Measurements from ENCODE around the gene GMPR2. TPM values are rescaled to one million over a fixed set of nuclear protein-coding genes. Genes with fewer than 3 reads are reported as not detected.

Gene GMPR2
- total RNA-seq, 1 donor from 2014 or later = 40.8 TPM

GRCh38 chr14:24271134-24271833 is 38.6 kb downstream of the GMPR2 start, which contains the start of gene RABGGTA:
Gene RABGGTA, minus strand, starts transcription at chr14:24271597. Its CDS starts 482 bp downstream, at chr14:24271115.
- no peaks in the 10 kb centered on the region for H3K27me3 Mint-ChIP-seq (ENCODE audit: insufficient read depth)
- no peaks in the 10 kb centered on the region for H3K9me3 Mint-ChIP-seq
- H3K36me3 Mint-ChIP-seq (ENCODE audit: low read depth) = peaks cover 12% of the 10 kb centered on the region
- intact Hi-C loops (cut with micrococcal nuclease) = loop anchor here (1.0 kb wide), 8 partner anchors 28 to 171 kb away; partner anchors contain the start of genes CHMP4A, DHRS1, GMPR2 and IPO4
- peaks cover 52% of the 10 kb centered on the region for H3K4me1 Mint-ChIP-seq (ENCODE audit: low read depth)
- peak within 1 kb of the TSS; percentile 93 for H3K4me3 Mint-ChIP-seq
- DNase-seq (ENCODE audit: low spot score) = peak; percentile 87
- peak within 1 kb of the TSS; percentile 96 for H3K27ac Mint-ChIP-seq

DNA sequence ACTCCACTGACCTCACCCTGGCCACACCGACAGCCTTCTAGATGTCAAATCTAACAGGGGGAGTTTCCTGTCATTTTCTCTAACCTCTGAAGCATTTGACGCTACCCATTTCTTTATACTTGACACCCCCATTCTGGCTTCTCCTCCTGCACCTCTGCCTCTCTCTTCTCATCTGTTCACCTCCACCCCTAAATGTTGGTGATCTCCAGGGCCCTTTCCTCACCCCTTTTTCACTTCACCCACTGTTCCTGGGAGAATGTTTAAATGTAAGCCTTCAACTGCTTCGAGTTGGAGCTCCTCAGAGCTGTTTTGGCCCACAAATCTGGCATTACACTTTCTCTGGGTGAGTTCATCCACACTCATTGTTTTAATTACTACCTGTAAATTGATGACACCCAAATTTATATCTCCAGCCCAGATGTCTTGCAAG is 39.1 kb downstream of the GMPR2 start:
- Mint-ChIP-seq H3K9me3 (no peaks in the 10 kb centered on the region), H3K36me3 (ENCODE audit: low read depth) (peaks cover 6% of the 10 kb centered on the region), H3K4me1 (ENCODE audit: low read depth) (peaks cover 52% of the 10 kb centered on the region), H3K27ac (peak overlapping the region; percentile 86), H3K27me3 (ENCODE audit: insufficient read depth) (no peaks in the 10 kb centered on the region), H3K4me3 (peak overlapping the region; percentile 93)
- DNase-seq (ENCODE audit: low spot score) = no peak
- intact Hi-C loops (cut with micrococcal nuclease) = loop anchor here (1.0 kb wide), 8 partner anchors 27 to 170 kb away; partner anchors contain the start of genes CHMP4A, DHRS1, GMPR2 and IPO4

GRCh38 chr14:24272467-24272866 is 39.7 kb downstream of the GMPR2 start:
- Mint-ChIP-seq H3K9me3 (no peaks in the 10 kb centered on the region), H3K27me3 (ENCODE audit: insufficient read depth) (no peaks in the 10 kb centered on the region)

DNA sequence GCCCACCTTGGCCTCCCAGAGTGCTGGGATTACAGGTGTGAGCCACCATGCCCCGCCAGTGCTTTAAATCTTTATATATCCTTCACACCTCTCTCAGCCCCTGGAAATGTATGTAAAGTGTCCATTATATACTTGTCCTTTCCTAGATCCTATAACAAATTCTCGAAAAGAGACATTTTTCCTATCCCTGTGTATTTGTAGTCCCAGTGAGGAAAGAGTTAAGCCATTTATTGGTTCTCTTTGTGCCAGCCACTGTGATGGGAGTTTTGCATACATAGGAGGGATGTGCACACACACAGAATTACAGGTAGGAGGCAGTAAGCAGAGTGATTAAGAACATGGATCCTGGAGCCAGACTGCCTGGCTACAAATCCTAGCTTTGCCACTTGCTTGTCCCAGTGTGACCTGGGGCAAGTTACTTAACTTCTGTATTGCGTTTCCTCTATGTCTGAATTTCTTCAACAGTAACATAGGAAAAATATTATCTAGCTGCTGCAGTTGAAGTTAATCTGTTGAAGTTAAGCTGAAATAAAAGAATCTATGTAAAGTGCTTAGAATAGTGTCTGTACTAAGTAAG is 40.8 kb downstream of the GMPR2 start:
- intact Hi-C loops (cut with micrococcal nuclease) = no loop called here

More at GRCh38 chr14:24272467-24272866, 39.7 kb downstream of the GMPR2 start:
- Mint-ChIP-seq H3K27ac (peak overlapping the region; percentile 86), H3K4me3 (peak overlapping the region; percentile 93), H3K36me3 (ENCODE audit: low read depth) (no peaks in the 10 kb centered on the region), H3K4me1 (ENCODE audit: low read depth) (peaks cover 46% of the 10 kb centered on the region)
- intact Hi-C loops (cut with micrococcal nuclease) = no loop called here
- no peak for DNase-seq (ENCODE audit: low spot score)

GRCh38 chr14:24274101-24274543 is 41.4 kb downstream of the GMPR2 start:
- no peaks in the 10 kb centered on the region for H3K9me3 Mint-ChIP-seq
- H3K36me3 Mint-ChIP-seq (ENCODE audit: low read depth) = peaks cover 6% of the 10 kb centered on the region
- H3K4me1 Mint-ChIP-seq (ENCODE audit: low read depth) = peaks cover 61% of the 10 kb centered on the region
- intact Hi-C loops (cut with micrococcal nuclease) = loop anchor here (1.0 kb wide), 1 partner anchor 15 kb away; no protein-coding TSS in a partner anchor
- peak; percentile 45 for DNase-seq (ENCODE audit: low spot score)
- H3K4me3 Mint-ChIP-seq = peak overlapping the region; percentile 11
- no peaks in the 10 kb centered on the region for H3K27me3 Mint-ChIP-seq (ENCODE audit: insufficient read depth)
- H3K27ac Mint-ChIP-seq = peak overlapping the region; percentile 82

More for the DNA sequence above, 40.8 kb downstream of the GMPR2 start:
- Mint-ChIP-seq H3K9me3 (no peaks in the 10 kb centered on the region), H3K4me3 (peak overlapping the region; percentile 42), H3K36me3 (ENCODE audit: low read depth) (peaks cover 3% of the 10 kb centered on the region), H3K4me1 (ENCODE audit: low read depth) (peaks cover 55% of the 10 kb centered on the region), H3K27me3 (ENCODE audit: insufficient read depth) (no peaks in the 10 kb centered on the region), H3K27ac (peak overlapping the region; percentile 82)
- no peak for DNase-seq (ENCODE audit: low spot score)

DNA sequence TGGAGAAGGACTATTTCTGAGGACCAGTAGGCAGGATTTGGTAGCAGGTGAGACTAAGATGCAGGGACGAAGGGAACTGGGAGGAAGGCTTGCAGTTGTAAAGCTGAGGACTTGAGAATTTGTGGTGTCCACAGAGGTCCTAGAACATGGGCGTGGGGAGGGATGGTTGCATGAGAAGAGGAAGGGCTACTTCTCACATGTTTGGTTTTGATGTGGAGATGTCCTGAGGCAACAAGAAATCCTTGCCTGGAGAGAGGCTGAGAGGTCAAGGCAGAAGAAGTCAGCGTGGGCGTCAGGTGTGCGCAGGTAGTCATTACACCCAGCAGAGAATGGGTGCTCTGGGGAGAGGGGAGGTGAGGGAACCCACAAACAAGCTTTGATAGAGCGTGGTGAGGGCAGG is 44.3 kb downstream of the GMPR2 start:
- Mint-ChIP-seq H3K27ac (no peak overlapping the region), H3K9me3 (no peaks in the 10 kb centered on the region), H3K4me3 (no peak overlapping the region), H3K36me3 (ENCODE audit: low read depth) (peaks cover 6% of the 10 kb centered on the region), H3K27me3 (ENCODE audit: insufficient read depth) (no peaks in the 10 kb centered on the region), H3K4me1 (ENCODE audit: low read depth) (peaks cover 58% of the 10 kb centered on the region)
- DNase-seq (ENCODE audit: low spot score) = no peak
- intact Hi-C loops (cut with micrococcal nuclease) = no loop called here

DNA sequence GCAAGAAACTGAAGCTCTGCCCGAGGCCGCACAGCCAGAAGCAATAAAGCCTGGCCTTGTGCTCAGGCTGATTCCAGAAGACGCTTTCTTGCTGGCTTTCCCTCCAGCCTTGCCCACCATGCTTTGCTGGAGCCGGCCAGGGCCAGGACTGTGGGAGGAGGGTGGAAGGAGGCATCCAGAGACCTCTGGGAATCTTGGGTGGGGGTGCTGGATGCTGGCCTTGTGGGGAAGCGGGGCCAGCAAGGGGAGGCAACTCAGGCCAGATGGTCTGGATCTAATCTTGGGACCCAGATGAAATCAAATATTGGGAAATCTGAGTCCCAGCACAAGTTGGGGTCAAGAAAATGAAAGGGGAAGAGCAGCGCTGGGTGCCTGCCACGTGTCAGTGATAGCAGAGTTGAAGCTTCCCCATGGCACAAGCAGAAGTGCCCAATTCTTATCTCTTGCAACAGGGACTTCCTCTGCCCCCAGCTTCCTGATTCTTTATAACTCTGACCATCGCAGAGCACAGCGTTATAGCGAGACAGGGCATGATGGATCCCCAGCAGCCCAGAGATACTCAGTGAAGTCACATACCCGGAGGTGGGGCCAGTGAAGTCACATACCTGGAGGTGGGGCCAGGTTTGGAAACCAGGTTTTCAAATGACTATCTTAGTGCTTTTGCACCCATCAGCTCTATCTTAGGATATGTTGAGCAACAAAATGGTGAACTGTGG is 45.0 kb downstream of the GMPR2 start:
- Mint-ChIP-seq H3K9me3 (no peaks in the 10 kb centered on the region), H3K4me1 (ENCODE audit: low read depth) (peaks cover 51% of the 10 kb centered on the region), H3K36me3 (ENCODE audit: low read depth) (peaks cover 6% of the 10 kb centered on the region), H3K27me3 (ENCODE audit: insufficient read depth) (no peaks in the 10 kb centered on the region), H3K27ac (no peak overlapping the region), H3K4me3 (no peak overlapping the region)
- no peak for DNase-seq (ENCODE audit: low spot score)
- intact Hi-C loops (cut with micrococcal nuclease) = no loop called here

DNA sequence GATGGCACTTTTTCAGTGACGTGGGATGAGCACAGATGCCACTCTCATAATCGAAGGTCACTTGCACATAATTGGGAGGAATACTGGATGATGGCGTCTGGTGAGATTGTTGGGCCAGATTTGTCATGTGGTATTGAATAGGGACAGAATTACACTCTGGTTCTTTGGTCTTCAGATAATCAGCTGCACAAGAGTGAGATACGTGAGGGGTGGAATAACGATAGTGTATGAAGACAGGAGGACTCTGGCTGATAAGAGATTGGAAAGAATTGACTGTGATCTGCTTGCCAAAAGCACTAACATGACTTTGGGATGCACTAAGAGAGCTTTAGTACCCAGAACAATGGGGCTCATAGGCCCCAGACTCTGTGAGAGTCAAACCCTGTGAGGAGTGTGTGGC is 45.7 kb downstream of the GMPR2 start:
- Mint-ChIP-seq H3K9me3 (no peaks in the 10 kb centered on the region), H3K27ac (peak overlapping the region; percentile 65), H3K27me3 (ENCODE audit: insufficient read depth) (peaks cover under 1% of the 10 kb centered on the region), H3K4me1 (ENCODE audit: low read depth) (peaks cover 46% of the 10 kb centered on the region), H3K36me3 (ENCODE audit: low read depth) (peaks cover 6% of the 10 kb centered on the region), H3K4me3 (peak overlapping the region; percentile 35)
- DNase-seq (ENCODE audit: low spot score) = no peak
- intact Hi-C loops (cut with micrococcal nuclease) = no loop called here

DNA sequence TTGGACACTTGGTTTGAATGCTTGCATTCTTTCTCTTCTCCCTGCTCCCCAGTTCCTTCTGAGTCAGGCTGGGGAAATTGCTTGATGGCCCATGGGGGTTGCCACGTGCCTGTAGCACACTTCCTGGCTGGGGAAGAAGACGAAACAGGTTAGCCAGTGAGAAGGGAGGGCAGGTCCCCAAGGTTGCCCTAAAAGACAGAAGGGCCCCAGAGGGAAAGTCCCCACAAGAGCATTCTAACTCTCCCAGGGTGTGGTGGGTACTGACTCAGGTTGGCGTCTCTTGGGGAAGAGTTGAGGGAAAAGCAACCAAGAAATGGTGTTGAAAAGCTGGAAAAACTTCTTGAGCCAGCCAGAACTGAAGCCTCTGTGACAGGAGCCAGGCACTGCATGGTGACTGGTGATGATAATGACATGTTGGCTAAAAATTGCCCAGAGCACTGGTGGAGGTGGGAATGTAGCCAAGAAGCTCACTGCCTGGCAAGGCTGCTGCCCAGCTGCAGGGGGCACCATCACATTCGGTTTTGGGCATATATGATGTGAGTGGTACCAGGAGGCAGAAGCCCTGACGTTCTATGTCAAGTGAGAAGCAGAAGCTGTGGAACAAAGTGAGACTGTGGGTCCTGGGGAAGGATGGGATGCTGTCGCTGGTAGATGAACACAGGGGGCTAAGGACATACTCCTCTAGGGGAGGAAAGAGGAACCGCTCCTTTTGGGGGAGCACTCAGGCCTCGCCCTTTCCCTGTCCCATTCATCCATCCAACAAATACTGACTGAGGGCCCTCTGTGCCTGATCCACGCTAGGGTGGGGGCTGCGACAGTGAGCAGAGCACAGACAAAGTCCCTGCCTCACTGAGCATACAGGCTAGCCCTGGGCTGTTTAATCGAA is 46.8 kb downstream of the GMPR2 start:
- Mint-ChIP-seq H3K4me1 (ENCODE audit: low read depth) (peaks cover 35% of the 10 kb centered on the region), H3K36me3 (ENCODE audit: low read depth) (peaks cover 6% of the 10 kb centered on the region), H3K9me3 (no peaks in the 10 kb centered on the region), H3K4me3 (no peak overlapping the region), H3K27ac (peak overlapping the region; percentile 72), H3K27me3 (ENCODE audit: insufficient read depth) (peaks cover 5% of the 10 kb centered on the region)
- DNase-seq (ENCODE audit: low spot score) = peak; percentile 30
- intact Hi-C loops (cut with micrococcal nuclease) = loop anchor here (1.0 kb wide), 2 partner anchors 10 to 17 kb away; no protein-coding TSS in a partner anchor

DNA sequence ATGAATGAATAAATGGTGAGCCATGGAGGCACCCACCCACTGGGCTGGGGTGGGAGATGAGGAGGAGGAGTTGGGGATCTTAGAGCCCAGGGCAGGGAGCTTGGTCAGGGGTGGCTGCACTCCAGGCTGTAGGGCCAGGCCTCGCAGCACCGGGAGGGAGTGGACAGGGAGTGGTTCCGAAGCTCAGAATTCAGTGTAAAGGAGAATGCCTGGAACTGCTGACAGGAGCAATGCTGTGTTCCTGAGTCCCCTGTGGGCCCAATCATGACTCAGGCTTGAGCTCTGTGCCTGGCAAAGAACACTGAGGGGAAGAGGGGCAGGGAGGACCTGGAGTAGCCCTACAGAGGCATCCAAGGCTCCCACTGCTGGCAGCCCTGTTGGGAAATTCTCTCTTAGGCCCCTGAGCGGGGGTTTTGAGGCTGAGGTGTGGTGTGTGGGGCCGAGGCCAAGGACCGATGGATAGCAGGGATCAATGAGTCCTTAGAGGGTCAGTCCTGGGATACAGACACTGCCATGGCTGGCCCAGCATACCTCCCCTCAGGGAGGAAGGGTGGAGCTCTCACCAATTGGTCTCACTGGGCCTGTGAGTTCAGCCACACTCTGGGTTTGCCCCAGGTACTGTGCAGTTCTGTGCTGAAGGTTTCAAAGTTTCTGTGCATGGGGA is 48.2 kb downstream of the GMPR2 start:
- H3K9me3 Mint-ChIP-seq = no peaks in the 10 kb centered on the region
- no peak overlapping the region for H3K4me3 Mint-ChIP-seq
- peaks cover 6% of the 10 kb centered on the region for H3K36me3 Mint-ChIP-seq (ENCODE audit: low read depth)
- H3K27ac Mint-ChIP-seq = no peak overlapping the region
- H3K27me3 Mint-ChIP-seq (ENCODE audit: insufficient read depth) = peaks cover 7% of the 10 kb centered on the region
- intact Hi-C loops (cut with micrococcal nuclease) = no loop called here
- peaks cover 30% of the 10 kb centered on the region for H3K4me1 Mint-ChIP-seq (ENCODE audit: low read depth)
- DNase-seq (ENCODE audit: low spot score) = no peak

GRCh38 chr14:24281636-24282035 is 48.9 kb downstream of the GMPR2 start:
- intact Hi-C loops (cut with micrococcal nuclease) = no loop called here
- Mint-ChIP-seq H3K4me3 (no peak overlapping the region), H3K4me1 (ENCODE audit: low read depth) (peaks cover 30% of the 10 kb centered on the region), H3K27me3 (ENCODE audit: insufficient read depth) (peaks cover 10% of the 10 kb centered on the region), H3K27ac (no peak overlapping the region), H3K36me3 (ENCODE audit: low read depth) (peaks cover 6% of the 10 kb centered on the region), H3K9me3 (no peaks in the 10 kb centered on the region)
- no peak for DNase-seq (ENCODE audit: low spot score)

Measured in activated T-helper 1 cell treated with anti-CD3 and anti-CD28 coated beads, Interleukin-12 subunit alpha, Interleukin-12 subunit beta, Interleukin-2, Interleukin-4 antibody, amounts not matched to agents 30 ng/mL and 10 ng/mL and 1 ng/mL, durations not matched to agents 14 hours and 24 hours and 36 hours (primary cell).